Gastroesophageal sphincter (tissue), 4 donors: ENCODE measurements around the gene ABCC11. TPM values are rescaled to one million over a fixed set of nuclear protein-coding genes. Genes with fewer than 3 reads are reported as not detected.

Source experiments
- ATAC-seq: fragments of 150-250 bp; one replicate; pipeline ENCODE4 v1.9.1; 2016; ENCODE audit warnings: mild to moderate bottlenecking, moderate library complexity
- H3K27ac ChIP-seq, 4 donors: fragments of 200-600 bp; sonication (generic) in 3 of 4; 1 replicate in 3 of 4; 2 replicates in 1 of 4; pipeline ENCODE4 v1.5.1; 2016 to 2019
- H3K27me3 ChIP-seq: fragments of 200-600 bp; sonication (generic); one replicate; pipeline ENCODE4 v1.5.1; 2019
- H3K36me3 ChIP-seq, 2 donors: fragments of 200-600 bp; sonication (generic); one replicate each; pipeline ENCODE4 v1.5.1; 2019; ENCODE audit warnings: control low read depth in 1 of 2
- H3K4me1 ChIP-seq, 3 donors: fragments of 200-600 bp; sonication (generic); 1 replicate in 2 of 3; 2 replicates in 1 of 3; pipeline ENCODE4 v1.5.1; 2016 to 2019; ENCODE audit warnings: control low read depth in 2 of 3
- H3K4me3 ChIP-seq, 2 donors: fragments of 200-600 bp; sonication (generic); one replicate each; pipeline ENCODE4 v1.5.1; 2019; ENCODE audit warnings: mild to moderate bottlenecking in 1 of 2, moderate library complexity in 1 of 2
- H3K9me3 ChIP-seq, 3 donors: fragments of 200-600 bp; sonication (generic); one replicate each; pipeline ENCODE4 v1.5.1; 2017 to 2019; ENCODE audit warnings: control low read depth in 2 of 3
- CTCF ChIP-seq, 4 experiments: fragments of 200-600 bp in 2 of 4; fragments of 450-650 bp in 2 of 4; sonication (generic) in 1 of 4; IDR thresholded peaks; one replicate each; pipeline ENCODE4 v1.5.1; 2017 to 2019; ENCODE audit warnings: antibody characterized with exemption in 4 of 4, mild to moderate bottlenecking in 2 of 4, moderate library complexity in 2 of 4
- EP300 ChIP-seq: sonication (generic); formaldehyde crosslinking; IDR thresholded peaks from one replicate; pipeline ENCODE4 v1.6.1; 2017; ENCODE audit warnings: antibody characterized with exemption, mild to moderate bottlenecking
- POLR2A ChIP-seq, 2 donors: fragments of 450-650 bp; IDR thresholded peaks; one replicate each; pipeline ENCODE4 v1.6.1; 2017; ENCODE audit warnings: antibody characterized with exemption in 2 of 2, mild to moderate bottlenecking in 2 of 2, moderate library complexity in 1 of 2
- POLR2AphosphoS5 ChIP-seq: sonication (generic); formaldehyde crosslinking; IDR thresholded peaks from one replicate; pipeline ENCODE4 v1.6.1; 2017; ENCODE audit warnings: antibody characterized with exemption
- WGBS, 2 donors: methylation state at CpG; one replicate each; pipeline ENCODE4 v1.1.5; 2018; ENCODE audit warnings: low coverage in 1 of 2; 5-methylcytosine and 5-hydroxymethylcytosine counted together
- total RNA-seq, 4 donors: library from RNA; depleted of rRNA; stranded (reverse); fragments of >200 nt; gene quantifications; one replicate each; pipeline ENCODE4 v1.1.0, GENCODE V29; 2016

ABCC11 gene
- total RNA-seq, 4 donors from 2014 or later = not detected

DNA sequence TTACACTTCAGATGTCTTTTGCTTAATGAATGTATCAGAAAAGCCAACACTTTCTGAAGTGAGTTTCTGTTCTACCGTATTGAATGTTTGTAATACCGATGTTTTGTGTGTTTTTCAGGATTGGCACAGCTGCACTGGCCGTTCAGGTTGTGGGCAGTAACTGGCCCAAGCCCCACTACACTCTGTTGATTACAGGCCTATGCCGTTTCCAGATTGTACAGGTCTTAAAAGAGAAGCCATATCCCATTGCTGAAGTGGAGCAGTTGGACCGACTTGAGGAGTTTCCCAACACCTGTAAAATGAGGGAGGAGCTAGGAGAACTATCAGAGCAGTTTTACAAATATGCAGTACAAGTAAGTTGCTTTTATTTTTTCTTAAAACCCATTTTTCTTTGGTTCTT, 4.7 kb upstream of the ABCC11 start:
- H3K36me3 ChIP-seq = peaks cover 0 to 43% of the 10 kb centered on the region in 2 donors
- H3K27me3 ChIP-seq = no peaks in the 10 kb centered on the region
- no peak overlapping the region for H3K27ac ChIP-seq
- H3K9me3 ChIP-seq = no peaks in the 10 kb centered on the region
- TF ChIP-seq CTCF (IDR thresholded peaks at IDR 0.05) (no peak), POLR2AphosphoS5 (no peak), EP300 (no peak), POLR2A (IDR thresholded peaks at IDR 0.05) (no peak)
- H3K4me1 ChIP-seq = peaks cover 0 to 45% (median 3%) of the 10 kb centered on the region in 3 donors
- no peak for ATAC-seq
- WGBS, 2 donors = 75 to 76% methylated on average over 4 to 5 of the region's 5 CpGs
- H3K4me3 ChIP-seq = no peak overlapping the region

DNA sequence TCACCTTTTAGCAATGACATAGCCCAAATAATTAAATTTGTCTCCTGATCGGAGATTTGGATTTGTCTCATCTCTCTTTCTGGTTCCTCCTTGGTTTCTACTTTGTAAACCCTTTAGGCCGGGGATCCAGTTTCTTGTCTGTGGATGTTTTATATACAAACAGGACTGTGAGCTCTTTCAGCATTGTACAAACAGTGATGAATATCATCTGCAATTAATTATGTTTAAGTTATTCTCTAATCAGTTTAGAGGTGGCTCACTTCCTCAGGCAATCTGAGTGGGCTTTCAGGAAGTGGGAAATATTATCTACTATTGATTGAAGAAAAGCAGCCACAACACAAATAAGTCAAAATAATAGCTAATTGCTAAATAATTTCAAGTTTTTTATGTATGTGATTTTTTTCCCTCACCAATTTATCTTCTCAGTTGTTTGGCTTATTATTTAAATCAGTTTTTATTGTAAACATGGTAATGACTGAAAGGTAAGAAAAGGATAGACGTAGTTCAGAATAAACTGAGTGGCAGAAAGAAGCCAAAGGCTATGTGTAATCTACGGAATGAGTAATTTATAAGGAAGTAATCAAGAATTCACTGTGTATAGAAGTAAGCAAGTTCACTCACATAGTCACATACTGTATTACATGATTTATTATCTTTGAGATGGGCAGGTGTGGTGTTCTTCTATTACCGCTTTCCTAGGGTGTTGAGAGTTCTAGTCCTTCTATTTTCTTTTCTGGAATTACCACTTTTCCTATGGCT, 3.4 kb upstream of the ABCC11 start:
- WGBS, 2 donors = 83 to 87% methylated on average over 5 of the region's 5 CpGs
- Histone ChIP-seq H3K4me3 (no peak overlapping the region), H3K36me3 (peaks cover 0 to 38% of the 10 kb centered on the region in 2 donors), H3K9me3 (no peaks in the 10 kb centered on the region), H3K27ac (no peak overlapping the region), H3K27me3 (no peaks in the 10 kb centered on the region), H3K4me1 (peaks cover 5 to 59% (median 10%) of the 10 kb centered on the region in 3 donors)
- TF ChIP-seq POLR2A (IDR thresholded peaks at IDR 0.05) (no peak), POLR2AphosphoS5 (no peak), EP300 (no peak), CTCF (IDR thresholded peaks at IDR 0.05) (no peak)
- no peak for ATAC-seq

DNA sequence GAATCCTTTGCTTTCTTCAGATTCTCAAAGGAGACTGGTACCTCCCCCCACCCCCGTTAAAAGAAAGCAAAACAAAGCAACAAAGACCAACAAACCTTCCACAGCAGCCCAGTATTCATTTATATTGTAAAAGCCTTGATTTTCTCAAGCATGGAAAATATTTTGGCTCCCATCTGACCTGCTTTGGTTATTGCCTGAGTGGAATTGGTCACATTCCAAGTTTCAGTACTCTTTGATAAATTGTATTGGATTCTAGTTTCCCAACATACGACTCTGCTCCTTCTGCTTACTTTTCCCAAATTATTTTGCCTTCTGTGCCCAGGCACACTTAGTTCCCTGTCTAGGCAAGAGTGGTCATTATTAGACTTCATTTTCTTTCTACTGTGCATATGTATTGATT, 1.3 kb downstream of the ABCC11 start:
- H3K27ac ChIP-seq = peak overlapping the region in 1 of 4 donors; percentile 90
- peak overlapping the region in 1 of 2 donors; percentile 95 for H3K4me3 ChIP-seq
- no peaks in the 10 kb centered on the region for H3K9me3 ChIP-seq
- no peak for ATAC-seq
- peaks cover 5 to 58% (median 21%) of the 10 kb centered on the region in 3 donors for H3K4me1 ChIP-seq
- no peaks in the 10 kb centered on the region for H3K27me3 ChIP-seq
- WGBS, 2 donors = 20 to 36% methylated on average over 2 of the region's 2 CpGs
- no peaks in the 10 kb centered on the region for H3K36me3 ChIP-seq
- TF ChIP-seq CTCF (IDR thresholded peaks at IDR 0.05) (no peak), POLR2A (IDR thresholded peaks at IDR 0.05) (no peak), POLR2AphosphoS5 (peak; percentile 9)

GRCh38 chr16:48244863-48245195, 2.5 kb downstream of the ABCC11 start:
- Histone ChIP-seq H3K27ac (peak overlapping the region; percentile 70 to 92 (median 90)), H3K27me3 (no peaks in the 10 kb centered on the region), H3K9me3 (no peaks in the 10 kb centered on the region), H3K4me3 (peak overlapping the region; percentile 80 to 95), H3K4me1 (peaks cover 5 to 46% (median 21%) of the 10 kb centered on the region in 3 donors), H3K36me3 (no peaks in the 10 kb centered on the region)
- WGBS, 2 donors = 2 to 3% methylated on average over 8 of the region's 8 CpGs
- no peak for ATAC-seq
- TF ChIP-seq CTCF (IDR thresholded peaks at IDR 0.05) (no peak), POLR2A (IDR thresholded peaks at IDR 0.05) (no peak), POLR2AphosphoS5 (no peak), EP300 (no peak)
